ENCODE results near the gene SND1. TPM values are rescaled to one million over a fixed set of nuclear protein-coding genes. Genes with fewer than 3 reads are reported as not detected.

SND1 gene
- total and polyA plus RNA-seq, 2 donors (not counting 3 experiments of a cell fraction or from before 2014, with no cell fraction given) = 116 to 249 TPM

DNA sequence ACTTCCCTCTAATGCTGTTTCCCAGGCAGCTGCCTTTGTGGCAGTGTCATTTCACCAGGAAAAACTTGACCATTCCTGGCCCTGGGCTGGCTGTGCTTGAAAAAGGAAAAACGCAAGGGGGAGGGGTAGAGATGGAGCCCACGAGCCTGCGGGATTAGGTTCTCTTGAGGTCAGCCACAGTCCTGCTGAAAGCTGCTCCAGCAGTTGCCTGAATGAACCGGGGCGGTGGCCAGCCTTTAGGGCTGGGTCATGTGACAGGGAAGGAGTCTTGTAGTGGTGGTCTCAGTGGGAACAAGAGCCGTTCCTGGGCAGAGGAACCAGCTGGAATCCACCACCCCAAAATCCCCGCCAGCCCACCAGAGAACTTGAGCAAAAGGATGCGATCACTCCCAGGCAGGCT, 430.4 kb downstream of the SND1 start:
- no peaks in the 10 kb centered on the region for H3K79me2 ChIP-seq (ENCODE audit: control insufficient read depth, insufficient read depth, low read length)
- H3K9me3 ChIP-seq (replicated peaks; ENCODE audit: control insufficient read depth, insufficient read depth, low read length) = no peaks in the 10 kb centered on the region
- CTCF ChIA-PET = interaction anchor here (0.9 kb wide), 1 partner anchor 13 kb away, joined by 3 read pairs; no protein-coding TSS in a partner anchor
- no peak overlapping the region for H3K4me2 ChIP-seq (ENCODE audit: insufficient read depth, low read length)
- FAIRE-seq (no peak), DNase-seq (ENCODE audit: low read depth, low spot score) (no peak)
- BruUV-seq (replicated peaks) = no TSS peak
- H4K20me1 ChIP-seq (replicated peaks; ENCODE audit: control insufficient read depth, extremely low read depth, insufficient read depth, low read length) = no peaks in the 10 kb centered on the region
- dilution Hi-C loops (cut with MboI; ENCODE audit: extremely low pct_ligation_motif_present, low sequenced_read_pairs) = no loop called here
- no peaks in the 10 kb centered on the region for H3K4me1 ChIP-seq (ENCODE audit: control insufficient read depth, extremely low read depth, insufficient read depth, low read length)
- intact Hi-C loops (cut with micrococcal nuclease) = no loop called here
- H2AFZ ChIP-seq (ENCODE audit: low read depth, low read length) = no peak overlapping the region
- POLR2A ChIA-PET = no interaction called here
- H3K27me3 ChIP-seq (ENCODE audit: control insufficient read depth in 2 of 2, insufficient read depth in 2 of 2, low read length in 2 of 2) = no peaks in the 10 kb centered on the region
- H3K27ac ChIP-seq (ENCODE audit: insufficient read depth, low read depth, low read length) = no peak overlapping the region
- no peak overlapping the region for H3K9ac ChIP-seq (replicated peaks; ENCODE audit: extremely low read depth, insufficient read depth, low read length)
- H3K9me1 ChIP-seq (replicated peaks; ENCODE audit: control insufficient read depth, extremely low read depth, insufficient read depth, low read length) = no peaks in the 10 kb centered on the region
- TF ChIP-seq MYC (IDR thresholded peaks at IDR 0.05; ENCODE audit: low read depth, low read length) (no peak), POLR2A (IDR thresholded peaks at IDR 0.05; ENCODE audit: low read depth, low read length) (no peak), GATA2 (IDR thresholded peaks at IDR 0.05; ENCODE audit: insufficient read depth, insufficient read length, low read depth, low read length) (no peak), POLR2AphosphoS5 (IDR thresholded peaks at IDR 0.05; ENCODE audit: insufficient read depth, low read depth, low read length) (no peak), JUN (IDR thresholded peaks at IDR 0.05; ENCODE audit: borderline replicate concordance, insufficient read depth, insufficient read length, low read depth) (no peak), FOS (IDR thresholded peaks at IDR 0.05; ENCODE audit: borderline replicate concordance, insufficient read depth, low read length) (no peak), EZH2 (IDR thresholded peaks at IDR 0.05; ENCODE audit: borderline replicate concordance, low read depth, low read length, severe bottlenecking) (no peak)
- TF ChIP-seq, protein P1, sequence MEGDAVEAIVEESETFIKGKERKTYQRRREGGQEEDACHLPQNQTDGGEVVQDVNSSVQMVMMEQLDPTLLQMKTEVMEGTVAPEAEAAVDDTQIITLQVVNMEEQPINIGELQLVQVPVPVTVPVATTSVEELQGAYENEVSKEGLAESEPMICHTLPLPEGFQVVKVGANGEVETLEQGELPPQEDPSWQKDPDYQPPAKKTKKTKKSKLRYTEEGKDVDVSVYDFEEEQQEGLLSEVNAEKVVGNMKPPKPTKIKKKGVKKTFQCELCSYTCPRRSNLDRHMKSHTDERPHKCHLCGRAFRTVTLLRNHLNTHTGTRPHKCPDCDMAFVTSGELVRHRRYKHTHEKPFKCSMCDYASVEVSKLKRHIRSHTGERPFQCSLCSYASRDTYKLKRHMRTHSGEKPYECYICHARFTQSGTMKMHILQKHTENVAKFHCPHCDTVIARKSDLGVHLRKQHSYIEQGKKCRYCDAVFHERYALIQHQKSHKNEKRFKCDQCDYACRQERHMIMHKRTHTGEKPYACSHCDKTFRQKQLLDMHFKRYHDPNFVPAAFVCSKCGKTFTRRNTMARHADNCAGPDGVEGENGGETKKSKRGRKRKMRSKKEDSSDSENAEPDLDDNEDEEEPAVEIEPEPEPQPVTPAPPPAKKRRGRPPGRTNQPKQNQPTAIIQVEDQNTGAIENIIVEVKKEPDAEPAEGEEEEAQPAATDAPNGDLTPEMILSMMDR (IDR thresholded peaks at IDR 0.05; ENCODE audit: extremely low read depth in 1 of 2, insufficient read depth in 1 of 2, low read depth in 1 of 2, low read length in 2 of 2) = no peak
- TF ChIP-seq, protein P2, sequence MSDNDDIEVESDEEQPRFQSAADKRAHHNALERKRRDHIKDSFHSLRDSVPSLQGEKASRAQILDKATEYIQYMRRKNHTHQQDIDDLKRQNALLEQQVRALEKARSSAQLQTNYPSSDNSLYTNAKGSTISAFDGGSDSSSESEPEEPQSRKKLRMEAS (IDR thresholded peaks at IDR 0.05; ENCODE audit: insufficient read depth, insufficient read length) = no peak
- H3K4me3 ChIP-seq (replicated peaks in 1 of 3; ENCODE audit: insufficient read depth in 1 of 3, low read depth in 1 of 3, low read length in 3 of 3) = no peak overlapping the region
- peaks cover 13 to 36% of the 10 kb centered on the region in 2 experiments for H3K36me3 ChIP-seq (ENCODE audit: control insufficient read depth in 2 of 2, extremely low read depth in 1 of 2, insufficient read depth in 2 of 2, low read length in 2 of 2)

Measured in endothelial cell of umbilical vein (primary cell).